Measurements from ENCODE around the gene MNX1.

The MNX1 gene

GRCh38 chr7:157010588-157011332 is at the start of gene MNX1:
Gene MNX1, minus strand, starts transcription at chr7:157010663. Its CDS starts 313 bp downstream, at chr7:157010350.
- DNase-seq (ENCODE audit: low read depth in 2 of 2), result peak in 1 of 2 donors; percentile 39

GRCh38 chr7:157059534-157059933 is 49.1 kb upstream of the MNX1 start:
- no peak for DNase-seq (ENCODE audit: low read depth in 2 of 2)

GRCh38 chr7:157058701-157059100 is 48.2 kb upstream of the MNX1 start:
- DNase-seq (ENCODE audit: low read depth in 2 of 2), result no peak

GRCh38 chr7:157058068-157058467 is 47.6 kb upstream of the MNX1 start:
- no peak for DNase-seq (ENCODE audit: low read depth in 2 of 2)

- no peak for DNase-seq (ENCODE audit: low read depth in 2 of 2)
Observed at GRCh38 chr7:157056957-157057902, 46.8 kb upstream of the MNX1 start.

- DNase-seq (ENCODE audit: low read depth in 2 of 2), result no peak
Observed at GRCh38 chr7:157056246-157056645, 45.8 kb upstream of the MNX1 start.

GRCh38 chr7:157054927-157055326 is 44.5 kb upstream of the MNX1 start:
- DNase-seq (ENCODE audit: low read depth in 2 of 2), result no peak

- no peak for DNase-seq (ENCODE audit: low read depth in 2 of 2)
Observed at GRCh38 chr7:157053118-157053517, 42.7 kb upstream of the MNX1 start.

GRCh38 chr7:157047148-157047547 is 36.7 kb upstream of the MNX1 start:
- no peak for DNase-seq (ENCODE audit: low read depth in 2 of 2)

- no peak for DNase-seq (ENCODE audit: low read depth in 2 of 2)
Observed at GRCh38 chr7:157046681-157047080, 36.2 kb upstream of the MNX1 start.

- no peak for DNase-seq (ENCODE audit: low read depth in 2 of 2)
Observed at GRCh38 chr7:157044943-157045660, 34.6 kb upstream of the MNX1 start.

GRCh38 chr7:157044147-157044687 is 33.8 kb upstream of the MNX1 start:
- DNase-seq (ENCODE audit: low read depth in 2 of 2), result no peak

GRCh38 chr7:157043745-157044144 is 33.3 kb upstream of the MNX1 start:
- DNase-seq (ENCODE audit: low read depth in 2 of 2), result no peak

- no peak for DNase-seq (ENCODE audit: low read depth in 2 of 2)
Observed at GRCh38 chr7:157041514-157042277, 31.2 kb upstream of the MNX1 start.

GRCh38 chr7:157041004-157041403 is 30.5 kb upstream of the MNX1 start:
- DNase-seq (ENCODE audit: low read depth in 2 of 2), result no peak

- DNase-seq (ENCODE audit: low read depth in 2 of 2), result no peak
Observed at GRCh38 chr7:157037635-157038034, 27.2 kb upstream of the MNX1 start.

GRCh38 chr7:157037028-157037427 is 26.6 kb upstream of the MNX1 start:
- DNase-seq (ENCODE audit: low read depth in 2 of 2), result no peak

- no peak for DNase-seq (ENCODE audit: low read depth in 2 of 2)
Observed at GRCh38 chr7:157035979-157036378, 25.5 kb upstream of the MNX1 start.

GRCh38 chr7:157035302-157035701 is 24.8 kb upstream of the MNX1 start:
- no peak for DNase-seq (ENCODE audit: low read depth in 2 of 2)

- no peak for DNase-seq (ENCODE audit: low read depth in 2 of 2)
Observed at GRCh38 chr7:157033483-157034473, 23.3 kb upstream of the MNX1 start.
